Kidney (tissue), 14 donors: ENCODE results near the gene CALD1. TPM values are rescaled to one million over a fixed set of nuclear protein-coding genes. Genes with fewer than 3 reads are reported as not detected.

Experiments used
- DNase-seq, 5 donors: peaks; one replicate each; pipeline ENCODE4 v3.0.0-alpha.2; 2013 to 2020
- FAIRE-seq: peaks from 2 replicates; lab custom pipeline; 2012; peaks lifted over from hg19 to GRCh38; lab: Jason Lieb, UNC
- H3K27ac ChIP-seq, 2 donors: one replicate each; pipeline ENCODE4 v1.7.0; 2013; ENCODE audit warnings: low read depth in 2 of 2, low read length in 2 of 2, inconsistent platforms in 1 of 2
- H3K27me3 ChIP-seq: one replicate; pipeline ENCODE4 v1.7.1; 2013; ENCODE audit warnings: low read length, inconsistent platforms; ENCODE audit not compliant: control insufficient read depth, insufficient read depth
- H3K36me3 ChIP-seq, 3 donors: one replicate each; pipeline versions ENCODE4 v1.7.0 to v1.7.1; 2013; ENCODE audit warnings: low read length in 3 of 3, control low read depth in 1 of 3, inconsistent platforms in 1 of 3; ENCODE audit not compliant: insufficient read depth in 3 of 3, control insufficient read depth in 2 of 3
- H3K4me1 ChIP-seq, 3 donors: one replicate each; pipeline versions ENCODE4 v1.7.0 to v1.7.1; 2013; ENCODE audit warnings: low read length in 3 of 3, inconsistent platforms in 1 of 3, low read depth in 1 of 3; ENCODE audit not compliant: control insufficient read depth in 2 of 3, insufficient read depth in 2 of 3
- H3K4me3 ChIP-seq, 3 donors: one replicate each; pipeline versions ENCODE4 v1.7.0 to v1.8.1; 2013; ENCODE audit warnings: low read length in 3 of 3, control low read depth in 1 of 3, inconsistent platforms in 1 of 3
- H3K9ac ChIP-seq, 3 donors: one replicate each; pipeline versions ENCODE4 v1.7.0 to v1.7.1; 2013; ENCODE audit warnings: low read length in 3 of 3, control low read depth in 1 of 3, inconsistent platforms in 1 of 3
- H3K9me3 ChIP-seq, 3 donors: one replicate each; pipeline versions ENCODE4 v1.7.0 to v1.7.1; 2013; ENCODE audit warnings: low read length in 3 of 3, control low read depth in 1 of 3, inconsistent platforms in 1 of 3; ENCODE audit not compliant: control insufficient read depth in 2 of 3, insufficient read depth in 1 of 3
- intact Hi-C: fragments of 100-400 bp; cut with DNase I; formaldehyde crosslinking; loops from one replicate; pipeline ENCODE4 v1.11.1; 2022
- polyA plus RNA-seq: library from polyadenylated mRNA; stranded (reverse); fragments of 350-450 nt; fragmentation: Illumina TruSeq; extraction: RNeasy Lipid Tissue Mini Kit (QIAGEN cat#74804); gene quantifications from one replicate; pipeline ENCODE4 v1.2.3, GENCODE V29; 2014; ENCODE audit warnings: low read depth, low replicate concordance; ENCODE audit not compliant: insufficient read depth
- total RNA-seq: library from RNA; stranded (reverse); fragmentation: NEBNext Ultra II Directional; extraction: Animal tissue kit (Norgen Biotek cat#: 25700); gene quantifications from one replicate; pipeline ENCODE4 v1.2.1, GENCODE V29; 2021
- TF ChIP-seq, protein P1 (sequence below): IDR thresholded peaks from 3 replicates; pipeline ENCODE4 v1.5.1; 2012; ENCODE audit warnings: mild to moderate bottlenecking, moderate library complexity, borderline replicate concordance; ENCODE audit not compliant: insufficient read depth; ENCODE audit errors: extremely low read depth
- donor health status: control.
- donor health status: control.
- donor health status: control.
- donor health status: control.
- donor health status: control.
- donor health status: DM: yes; HTN: yes; CAD: no.
- donor health status: Normal renal cell carcinoma (clear cell type).

CALD1 gene
- total and polyA plus RNA-seq, 2 donors from 2014 or later: 72.7 to 218 TPM

DNA sequence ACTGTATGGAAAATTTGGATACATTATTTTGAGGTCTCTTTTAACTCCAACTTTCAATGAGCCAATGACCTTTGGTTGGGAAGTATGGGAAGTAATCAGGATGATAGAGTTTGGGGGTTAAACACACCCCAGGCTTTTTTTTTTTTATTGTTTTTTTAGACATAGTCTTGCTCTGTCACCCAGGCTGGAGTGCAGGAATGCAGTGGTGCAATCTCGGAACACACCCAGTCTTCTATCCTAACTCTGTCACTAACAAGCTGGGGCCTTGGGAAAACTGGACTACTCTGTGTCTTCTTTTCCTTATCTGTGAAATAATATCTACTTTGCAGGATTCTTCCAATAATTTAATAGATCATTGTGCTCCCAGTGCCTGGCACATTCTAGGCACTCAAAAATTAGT, 169.3 kb downstream of the CALD1 start:
- no peaks in the 10 kb centered on the region for H3K9me3 ChIP-seq
- no peaks in the 10 kb centered on the region for H3K27me3 ChIP-seq
- H3K4me1 ChIP-seq: peaks cover 0 to 7% (median 0%) of the 10 kb centered on the region in 3 donors
- no peak overlapping the region for H3K9ac ChIP-seq
- FAIRE-seq: no peak
- DNase-seq: no peak
- TF ChIP-seq, protein P1, sequence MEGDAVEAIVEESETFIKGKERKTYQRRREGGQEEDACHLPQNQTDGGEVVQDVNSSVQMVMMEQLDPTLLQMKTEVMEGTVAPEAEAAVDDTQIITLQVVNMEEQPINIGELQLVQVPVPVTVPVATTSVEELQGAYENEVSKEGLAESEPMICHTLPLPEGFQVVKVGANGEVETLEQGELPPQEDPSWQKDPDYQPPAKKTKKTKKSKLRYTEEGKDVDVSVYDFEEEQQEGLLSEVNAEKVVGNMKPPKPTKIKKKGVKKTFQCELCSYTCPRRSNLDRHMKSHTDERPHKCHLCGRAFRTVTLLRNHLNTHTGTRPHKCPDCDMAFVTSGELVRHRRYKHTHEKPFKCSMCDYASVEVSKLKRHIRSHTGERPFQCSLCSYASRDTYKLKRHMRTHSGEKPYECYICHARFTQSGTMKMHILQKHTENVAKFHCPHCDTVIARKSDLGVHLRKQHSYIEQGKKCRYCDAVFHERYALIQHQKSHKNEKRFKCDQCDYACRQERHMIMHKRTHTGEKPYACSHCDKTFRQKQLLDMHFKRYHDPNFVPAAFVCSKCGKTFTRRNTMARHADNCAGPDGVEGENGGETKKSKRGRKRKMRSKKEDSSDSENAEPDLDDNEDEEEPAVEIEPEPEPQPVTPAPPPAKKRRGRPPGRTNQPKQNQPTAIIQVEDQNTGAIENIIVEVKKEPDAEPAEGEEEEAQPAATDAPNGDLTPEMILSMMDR: no peak
- H3K27ac ChIP-seq: no peak overlapping the region
- intact Hi-C loops: no loop called here
- H3K36me3 ChIP-seq: peaks cover 0 to 8% (median 5%) of the 10 kb centered on the region in 3 donors
- H3K4me3 ChIP-seq: no peak overlapping the region

DNA sequence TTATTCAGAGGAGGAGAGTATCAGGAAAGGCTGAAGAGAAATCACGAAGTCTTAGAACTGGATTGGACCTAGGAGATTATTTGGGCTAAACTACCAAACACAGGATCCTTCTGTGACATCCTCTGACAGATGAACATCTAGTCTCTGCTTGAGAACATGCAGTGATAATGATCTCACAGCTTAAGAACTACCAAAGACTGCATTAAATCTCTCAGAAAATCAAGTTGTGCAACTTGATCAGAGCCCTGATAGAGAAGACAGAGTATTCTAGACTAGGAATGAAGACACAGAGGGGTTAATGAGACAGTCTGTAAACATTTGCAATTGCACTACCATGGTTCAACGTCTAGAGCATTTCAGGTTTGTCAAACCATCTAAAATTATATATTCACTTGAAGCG, 169.7 kb downstream of the CALD1 start:
- no peaks in the 10 kb centered on the region for H3K9me3 ChIP-seq
- no peak for FAIRE-seq
- peaks cover 0 to 7% (median 0%) of the 10 kb centered on the region in 3 donors for H3K4me1 ChIP-seq
- H3K36me3 ChIP-seq: peaks cover 0 to 8% (median 5%) of the 10 kb centered on the region in 3 donors
- no peak overlapping the region for H3K4me3 ChIP-seq
- no peaks in the 10 kb centered on the region for H3K27me3 ChIP-seq
- TF ChIP-seq, protein P1: no peak
- no peak overlapping the region for H3K27ac ChIP-seq
- DNase-seq: no peak
- H3K9ac ChIP-seq: no peak overlapping the region
- intact Hi-C loops: no loop called here

DNA sequence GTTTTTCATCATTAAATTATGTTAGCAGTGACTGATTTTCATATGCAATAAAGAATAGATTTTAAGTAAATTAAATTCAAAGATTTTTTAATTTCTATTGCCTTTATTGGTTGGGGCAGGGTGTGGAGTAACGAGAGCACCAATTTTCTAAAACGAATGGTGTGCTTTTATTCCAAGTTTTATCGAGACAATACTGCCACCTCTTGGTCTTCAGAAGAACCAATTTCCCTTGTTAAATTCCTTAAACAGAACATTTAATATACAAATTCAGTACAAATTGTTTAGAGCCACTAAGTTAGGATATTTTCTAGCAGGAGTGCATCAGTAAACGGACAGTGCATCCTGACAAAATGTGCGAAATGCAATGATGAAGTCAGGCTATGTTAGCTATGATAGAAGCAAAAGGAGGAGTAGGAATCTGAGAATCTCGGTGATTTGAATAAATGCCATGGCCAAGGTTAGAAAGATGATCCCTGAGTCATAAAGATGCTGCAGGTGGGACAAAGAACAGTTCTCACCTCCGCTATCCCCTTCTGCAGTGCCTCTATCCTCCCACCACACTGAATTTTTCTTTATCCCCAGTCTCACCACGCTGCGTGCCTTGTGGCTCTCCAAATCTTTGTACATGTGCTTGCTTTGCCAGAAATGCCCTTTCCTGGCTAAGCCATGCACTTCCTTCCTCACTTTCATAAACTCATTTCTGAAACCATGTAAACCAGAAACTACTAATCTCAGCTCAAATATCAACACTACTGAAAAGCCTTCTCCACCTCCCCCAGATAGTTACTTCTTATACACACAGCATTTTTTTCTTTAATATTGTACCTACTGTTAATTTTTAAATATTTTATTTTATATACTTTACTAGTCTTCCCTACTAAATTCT, 175.0 kb downstream of the CALD1 start:
- H3K27ac ChIP-seq: no peak overlapping the region
- peaks cover 3 to 18% (median 7%) of the 10 kb centered on the region in 3 donors for H3K36me3 ChIP-seq
- no peaks in the 10 kb centered on the region for H3K27me3 ChIP-seq
- intact Hi-C loops: loop anchor here (10.0 kb wide), 1 partner anchor 270 kb away; no protein-coding TSS in a partner anchor
- no peaks in the 10 kb centered on the region for H3K4me1 ChIP-seq
- H3K9me3 ChIP-seq: no peaks in the 10 kb centered on the region
- peak; percentile 80 for FAIRE-seq
- no peak overlapping the region for H3K9ac ChIP-seq
- DNase-seq: peak in 2 of 5 donors; percentile 42 to 64
- no peak overlapping the region for H3K4me3 ChIP-seq
- TF ChIP-seq, protein P1: peak; percentile 52
